ENCODE results near the gene AP2A1.

GRCh38 chr19:49809941-49810389, 43.2 kb downstream of the AP2A1 start:
- TF ChIP-seq ZFP30 (CRISPR knock-in tag; IDR thresholded peaks at IDR 0.05) (no peak), ARNTL (CRISPR knock-in tag; IDR thresholded peaks at IDR 0.05; ENCODE audit: borderline replicate concordance, low read depth) (no peak), GLIS3 (CRISPR knock-in tag; IDR thresholded peaks at IDR 0.05) (no peak), SNAI2 (CRISPR knock-in tag; IDR thresholded peaks at IDR 0.05) (no peak), ZNF70 (CRISPR knock-in tag; IDR thresholded peaks at IDR 0.05) (no peak), RARB (CRISPR knock-in tag; IDR thresholded peaks at IDR 0.05) (no peak), PPARA (CRISPR knock-in tag; IDR thresholded peaks at IDR 0.05; ENCODE audit: borderline replicate concordance) (no peak), OSR1 (CRISPR knock-in tag; IDR thresholded peaks at IDR 0.05) (no peak), BACH2 (CRISPR knock-in tag; IDR thresholded peaks at IDR 0.05; ENCODE audit: borderline replicate concordance) (no peak), TSHZ2 (CRISPR knock-in tag; IDR thresholded peaks at IDR 0.05) (no peak), ISL1 (CRISPR knock-in tag; IDR thresholded peaks at IDR 0.05) (no peak)

Data from SK-N-SH treated with all-trans-retinoic acid at 6 μM for 48 hours (cell line).